Naive thymus-derived CD8-positive, alpha-beta T cell (primary cell): ENCODE data around the gene TMEM87A. TPM values are rescaled to one million over a fixed set of nuclear protein-coding genes. Genes with fewer than 3 reads are reported as not detected.
"Not testable (repeated sequence)": the region's sequence is repeated elsewhere in the genome, so short reads cannot be mapped to it uniquely, and the experiment has no call there.

Experiments
- ATAC-seq, 2 donors: fragments of 150-1000 bp; cut with Tn5 transposase in 1 of 2; sonication (Bioruptor Pico), chemical (Tn5 transposase) in 1 of 2; 1 replicate in 1 of 2; 2 replicates in 1 of 2; pipeline ENCODE4 v1.10.0; 2021; ENCODE audit warnings: mild to moderate bottlenecking in 2 of 2, moderate library complexity in 2 of 2
- POLR2A ChIA-PET: fragments of 350-600 bp; sonication (Branson Sonifier 250); formaldehyde crosslinking; loops from one replicate; lab custom pipeline; 2021; ENCODE audit warnings: antibody characterized with exemption; lab: Charles Lee
- DNase-seq, 10 donors: peaks; one replicate each; pipeline versions ENCODE4 v3.0.0 to v3.0.0-alpha.2; 2020 to 2022
- H3K27ac Mint-ChIP-seq, 10 donors: one replicate each; pipeline ENCODE4 v1.8.0; 2020 to 2022; ENCODE audit warnings: mild to moderate bottlenecking in 10 of 10, mixed read lengths in 10 of 10, moderate library complexity in 4 of 10, inconsistent platforms in 1 of 10
- H3K27me3 Mint-ChIP-seq, 5 donors: one replicate each; pipeline ENCODE4 v1.8.0; 2021 to 2022; ENCODE audit warnings: mixed read lengths in 5 of 5
- H3K36me3 Mint-ChIP-seq, 3 donors: one replicate each; pipeline ENCODE4 v1.8.0; 2020 to 2022; ENCODE audit warnings: mixed read lengths in 3 of 3, mild to moderate bottlenecking in 2 of 3, inconsistent platforms in 1 of 3
- H3K4me1 Mint-ChIP-seq, 4 donors: one replicate each; pipeline ENCODE4 v1.8.0; 2021 to 2022; ENCODE audit warnings: mixed read lengths in 4 of 4
- H3K4me3 Mint-ChIP-seq, 10 donors: one replicate each; pipeline ENCODE4 v1.8.0; 2020 to 2022; ENCODE audit warnings: mild to moderate bottlenecking in 10 of 10, mixed read lengths in 10 of 10, moderate library complexity in 6 of 10, inconsistent platforms in 1 of 10
- H3K9me3 Mint-ChIP-seq, 9 donors: one replicate each; pipeline ENCODE4 v1.8.0; 2020 to 2022; ENCODE audit warnings: mixed read lengths in 9 of 9, mild to moderate bottlenecking in 3 of 9, inconsistent platforms in 1 of 9, moderate library complexity in 1 of 9
- polyA plus RNA-seq, 3 donors: library from polyadenylated mRNA; unstranded; fragments of 300-500 nt; fragmentation: Illumina TruSeq; gene quantifications; one replicate each; pipeline ENCODE4 v1.2.3, GENCODE V29; 2021
- total RNA-seq, 8 experiments: library from RNA in 2 of 8; stranded (reverse) in 2 of 8; gene quantifications; one replicate each; pipeline ENCODE4 v1.2.3 and lab custom pipeline; 2021 to 2026

TMEM87A gene
- 10 to 100 TPM; 59.8 to 63.7 TPM for total RNA-seq
- 10 to 100 TPM; 48.9 to 54.0 (median 53.4) TPM for polyA plus RNA-seq
- 69.4 to 106 (median 89.7) reads per million in 6 experiments for total RNA-seq (lab: John Stamatoyannopoulos, UW)

GRCh38 chr15:42272939-42273899, at the start of gene TMEM87A, which contains the start of gene GANC:
TSS of gene TMEM87A (minus strand) at chr15:42273433. CDS start at chr15:42273398, 35 bp downstream.
TSS of gene GANC (plus strand) at chr15:42273201. CDS start at chr15:42274482, 1,281 bp downstream.
- POLR2A ChIA-PET: interaction anchor here (0.5 to 2.7 kb wide), 13 partner anchors 8 to 1527 kb away, joined by 3 to 16 read pairs (median 4); partner anchors contain the start of genes HYPK, INO80, SERINC4 and SNAP23
- H3K27ac Mint-ChIP-seq: peak within 1 kb of the TSS; percentile 98 to 100 (median 100)
- H3K4me3 Mint-ChIP-seq: peak within 1 kb of the TSS; percentile 90 to 100 (median 98)
- peaks cover 0 to 28% (median under 1%) of the 10 kb centered on the region in 3 donors for H3K36me3 Mint-ChIP-seq
- H3K4me1 Mint-ChIP-seq: peaks cover 23 to 56% (median 50%) of the 10 kb centered on the region in 4 donors
- H3K27me3 Mint-ChIP-seq: no peaks in the 10 kb centered on the region
- ATAC-seq (peak; percentile 91 to 93), DNase-seq (peak; percentile 83 to 98 (median 95))
- H3K9me3 Mint-ChIP-seq: no peaks in the 10 kb centered on the region

- POLR2A ChIA-PET: no interaction called here
- Mint-ChIP-seq H3K36me3 (peaks cover 0 to 44% (median 25%) of the 10 kb centered on the region in 3 donors), H3K4me3 (no peak overlapping the region), H3K4me1 (no peaks in the 10 kb centered on the region), H3K27me3 (no peaks in the 10 kb centered on the region), H3K27ac (no peak overlapping the region), H3K9me3 (no peaks in the 10 kb centered on the region)
- DNase-seq (no peak), ATAC-seq (no peak)
These were observed 46.0 kb upstream of the TMEM87A start for GRCh38 chr15:42319206-42319605.

- peaks cover 0 to 44% (median 20%) of the 10 kb centered on the region in 3 donors for H3K36me3 Mint-ChIP-seq
- H3K4me3 Mint-ChIP-seq, H3K27ac Mint-ChIP-seq, H3K27me3 Mint-ChIP-seq, H3K9me3 Mint-ChIP-seq, H3K4me1 Mint-ChIP-seq, ATAC-seq, DNase-seq, POLR2A ChIA-PET: not testable (repeated sequence)
These were observed 43.1 kb upstream of the TMEM87A start for GRCh38 chr15:42316282-42316805.

- DNase-seq: no peak
- H3K4me1 Mint-ChIP-seq: no peaks in the 10 kb centered on the region
- no peak overlapping the region for H3K4me3 Mint-ChIP-seq
- peaks cover 0 to 47% (median 20%) of the 10 kb centered on the region in 3 donors for H3K36me3 Mint-ChIP-seq
- no peaks in the 10 kb centered on the region for H3K27me3 Mint-ChIP-seq
- POLR2A ChIA-PET: no interaction called here
- H3K9me3 Mint-ChIP-seq: no peaks in the 10 kb centered on the region
- ATAC-seq: no peak
- H3K27ac Mint-ChIP-seq: no peak overlapping the region
These were observed 42.3 kb upstream of the TMEM87A start for GRCh38 chr15:42315521-42315920.

GRCh38 chr15:42314818-42315217, 41.6 kb upstream of the TMEM87A start:
- no peak overlapping the region for H3K27ac Mint-ChIP-seq
- no peaks in the 10 kb centered on the region for H3K9me3 Mint-ChIP-seq
- H3K4me3 Mint-ChIP-seq: no peak overlapping the region
- POLR2A ChIA-PET: no interaction called here
- DNase-seq: no peak
- H3K36me3 Mint-ChIP-seq: peaks cover 0 to 53% (median 26%) of the 10 kb centered on the region in 3 donors
- ATAC-seq: no peak
- H3K4me1 Mint-ChIP-seq: peaks cover 0 to 2% (median 0%) of the 10 kb centered on the region in 4 donors
- no peaks in the 10 kb centered on the region for H3K27me3 Mint-ChIP-seq

- POLR2A ChIA-PET: no interaction called here
- peaks cover 0 to 2% (median 0%) of the 10 kb centered on the region in 4 donors for H3K4me1 Mint-ChIP-seq
- H3K27me3 Mint-ChIP-seq: no peaks in the 10 kb centered on the region
- no peak overlapping the region for H3K4me3 Mint-ChIP-seq
- DNase-seq (no peak), ATAC-seq (no peak)
- no peaks in the 10 kb centered on the region for H3K9me3 Mint-ChIP-seq
- H3K36me3 Mint-ChIP-seq: peaks cover 0 to 65% (median 32%) of the 10 kb centered on the region in 3 donors
- H3K27ac Mint-ChIP-seq: peak overlapping the region in 1 of 10 donors; percentile 53
These were observed 40.2 kb upstream of the TMEM87A start for GRCh38 chr15:42313463-42313862.

GRCh38 chr15:42306681-42307080, 33.4 kb upstream of the TMEM87A start:
- Mint-ChIP-seq H3K9me3 (peaks cover 0 to 24% (median 9%) of the 10 kb centered on the region in 9 donors), H3K36me3 (peaks cover 6 to 55% (median 38%) of the 10 kb centered on the region in 3 donors), H3K27me3 (no peaks in the 10 kb centered on the region), H3K4me3 (no peak overlapping the region), H3K4me1 (peaks cover 0 to 2% (median 0%) of the 10 kb centered on the region in 4 donors), H3K27ac (no peak overlapping the region)
- no peak for DNase-seq
- POLR2A ChIA-PET: no interaction called here
- no peak for ATAC-seq

- POLR2A ChIA-PET, H3K27me3 Mint-ChIP-seq, H3K27ac Mint-ChIP-seq, ATAC-seq, DNase-seq, H3K4me1 Mint-ChIP-seq, H3K4me3 Mint-ChIP-seq: not testable (repeated sequence)
- Mint-ChIP-seq H3K36me3 (peaks cover 26 to 38% (median 37%) of the 10 kb centered on the region in 3 donors), H3K9me3 (peaks cover 0 to 24% (median 9%) of the 10 kb centered on the region in 9 donors)
These were observed 27.8 kb upstream of the TMEM87A start for GRCh38 chr15:42301004-42301403.

- Mint-ChIP-seq H3K9me3 (no peaks in the 10 kb centered on the region), H3K36me3 (peaks cover 0 to 79% (median 53%) of the 10 kb centered on the region in 3 donors), H3K4me1 (no peaks in the 10 kb centered on the region), H3K4me3 (no peak overlapping the region), H3K27ac (no peak overlapping the region), H3K27me3 (no peaks in the 10 kb centered on the region)
- POLR2A ChIA-PET: no interaction called here
- DNase-seq: no peak
- no peak for ATAC-seq
These were observed 15.9 kb upstream of the TMEM87A start for GRCh38 chr15:42289166-42289565.

GRCh38 chr15:42287931-42288330, 14.7 kb upstream of the TMEM87A start:
- POLR2A ChIA-PET: no interaction called here
- Mint-ChIP-seq H3K4me1 (no peaks in the 10 kb centered on the region), H3K9me3 (no peaks in the 10 kb centered on the region)

GRCh38 chr15:42286445-42287029, 13.3 kb upstream of the TMEM87A start:
- no peaks in the 10 kb centered on the region for H3K9me3 Mint-ChIP-seq
- H3K4me1 Mint-ChIP-seq: no peaks in the 10 kb centered on the region
- ATAC-seq (no peak), DNase-seq (no peak)
- POLR2A ChIA-PET: no interaction called here
- H3K36me3 Mint-ChIP-seq: peaks cover 0 to 73% (median 41%) of the 10 kb centered on the region in 3 donors
- no peak overlapping the region for H3K4me3 Mint-ChIP-seq
- no peak overlapping the region for H3K27ac Mint-ChIP-seq
- no peaks in the 10 kb centered on the region for H3K27me3 Mint-ChIP-seq

More at GRCh38 chr15:42287931-42288330, 14.7 kb upstream of the TMEM87A start:
- Mint-ChIP-seq H3K27me3 (no peaks in the 10 kb centered on the region), H3K4me3 (no peak overlapping the region), H3K27ac (no peak overlapping the region), H3K36me3 (peaks cover 0 to 78% (median 47%) of the 10 kb centered on the region in 3 donors)
- no peak for ATAC-seq
- DNase-seq: no peak

- H3K27me3 Mint-ChIP-seq: no peaks in the 10 kb centered on the region
- DNase-seq: no peak
- POLR2A ChIA-PET: no interaction called here
- peaks cover 0 to 74% (median 39%) of the 10 kb centered on the region in 3 donors for H3K36me3 Mint-ChIP-seq
- no peaks in the 10 kb centered on the region for H3K4me1 Mint-ChIP-seq
- no peak for ATAC-seq
- H3K9me3 Mint-ChIP-seq: no peaks in the 10 kb centered on the region
- no peak overlapping the region for H3K4me3 Mint-ChIP-seq
- H3K27ac Mint-ChIP-seq: no peak overlapping the region
These were observed 11.8 kb upstream of the TMEM87A start for GRCh38 chr15:42285034-42285433.
